Stimulated activated CD4-positive, alpha-beta T cell treated with anti-CD3 and anti-CD28 coated beads, TNF-alpha, amount 100 ng/mL, for 4 hours (primary cell): ENCODE data around the gene SERINC5.
"Not testable (repeated sequence)": the region's sequence is repeated elsewhere in the genome, so short reads cannot be mapped to it uniquely, and the experiment has no call there.

Experiments used
- DNase-seq, 3 experiments: peaks; one replicate each; pipeline ENCODE4 v3.0.0-alpha.2; 2020; ENCODE audit warnings: low read depth in 3 of 3

The SERINC5 gene

GRCh38 chr5:80255811-80256712, at the start of gene SERINC5:
Gene SERINC5, minus strand, starts transcription at chr5:80256048. Its CDS starts 126 bp downstream, at chr5:80255922.
- peak; percentile 70 to 76 (median 75) for DNase-seq

GRCh38 chr5:80302636-80303035, 46.8 kb upstream of the SERINC5 start:
- no peak for DNase-seq

- DNase-seq = not testable (repeated sequence)
Observed at GRCh38 chr5:80301342-80301741, 45.5 kb upstream of the SERINC5 start.

- DNase-seq = not testable (repeated sequence)
Observed at GRCh38 chr5:80300796-80301195, 44.9 kb upstream of the SERINC5 start.

GRCh38 chr5:80300125-80300524, 44.3 kb upstream of the SERINC5 start:
- DNase-seq = no peak

- no peak for DNase-seq
Observed at GRCh38 chr5:80299601-80300000, 43.8 kb upstream of the SERINC5 start.

GRCh38 chr5:80296121-80296520, 40.3 kb upstream of the SERINC5 start:
- DNase-seq = no peak

GRCh38 chr5:80291761-80292160, 35.9 kb upstream of the SERINC5 start:
- DNase-seq = no peak

GRCh38 chr5:80289320-80289719, 33.5 kb upstream of the SERINC5 start:
- no peak for DNase-seq

- no peak for DNase-seq
Observed at GRCh38 chr5:80288177-80288576, 32.3 kb upstream of the SERINC5 start.

GRCh38 chr5:80284720-80285119, 28.9 kb upstream of the SERINC5 start:
- peak in 1 of 3 experiments; percentile 5 for DNase-seq

- DNase-seq = no peak
Observed at GRCh38 chr5:80283360-80283759, 27.5 kb upstream of the SERINC5 start.

- DNase-seq = no peak
Observed at GRCh38 chr5:80282054-80282453, 26.2 kb upstream of the SERINC5 start.

GRCh38 chr5:80277191-80277590, 21.3 kb upstream of the SERINC5 start:
- no peak for DNase-seq

GRCh38 chr5:80276186-80276585, 20.3 kb upstream of the SERINC5 start:
- DNase-seq = no peak

- no peak for DNase-seq
Observed at GRCh38 chr5:80275347-80275746, 19.5 kb upstream of the SERINC5 start.

- DNase-seq = not testable (repeated sequence)
Observed at GRCh38 chr5:80270543-80270942, 14.7 kb upstream of the SERINC5 start.

GRCh38 chr5:80269991-80270438, 14.2 kb upstream of the SERINC5 start:
- DNase-seq = no peak

GRCh38 chr5:80268916-80269315, 13.1 kb upstream of the SERINC5 start:
- no peak for DNase-seq

- DNase-seq = no peak
Observed at GRCh38 chr5:80266566-80266965, 10.7 kb upstream of the SERINC5 start.

GRCh38 chr5:80260461-80260860, 4.6 kb upstream of the SERINC5 start:
- DNase-seq = no peak

GRCh38 chr5:80259511-80260203, 3.8 kb upstream of the SERINC5 start:
- no peak for DNase-seq

- DNase-seq = peak in 1 of 3 experiments; percentile 15
Observed at GRCh38 chr5:80255431-80255810, 427 bp downstream of the SERINC5 start.
